ENCODE results near the gene NUDT3.

The NUDT3 gene

DNA sequence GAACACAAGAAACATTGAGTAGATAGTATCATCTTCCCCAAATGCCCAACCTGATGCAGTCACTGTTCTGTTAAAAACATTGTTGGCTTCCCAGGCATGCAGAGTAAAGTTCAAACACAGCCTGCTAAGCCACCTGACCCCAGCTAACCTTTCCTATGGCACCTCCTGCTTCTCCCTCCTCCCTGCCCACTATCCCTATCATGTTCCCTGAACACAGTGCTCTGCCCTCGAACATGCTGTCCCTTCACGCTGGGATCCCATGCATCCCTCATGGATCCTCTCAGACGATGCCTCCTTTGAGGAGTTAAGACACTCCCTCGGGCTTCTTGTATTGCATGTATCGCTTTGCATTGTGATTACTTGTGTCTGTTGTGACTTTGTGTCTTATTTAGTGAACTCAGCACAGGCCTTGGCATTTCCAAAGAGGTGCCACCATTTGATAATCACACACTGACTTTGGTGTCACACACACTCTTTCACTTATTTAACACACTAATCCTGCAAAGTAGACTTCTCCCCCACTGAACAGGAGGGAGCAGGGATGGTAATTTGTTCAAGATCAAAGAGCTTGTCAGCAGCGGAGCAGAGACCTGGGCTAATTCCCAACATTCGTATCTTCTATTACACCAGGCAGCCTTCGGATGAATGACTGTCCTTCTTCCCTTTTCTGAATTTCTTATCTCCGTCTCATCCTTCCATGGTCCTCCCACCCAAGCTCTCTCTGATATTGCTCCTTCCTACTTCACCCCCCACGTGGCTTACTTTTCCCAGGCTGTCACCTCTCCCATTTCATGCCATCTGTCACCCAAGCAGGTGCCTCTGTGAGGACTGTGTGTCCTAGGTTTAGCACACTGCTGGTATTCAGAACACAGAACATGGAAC, 115.3 kb downstream of the NUDT3 start:
- no peak for TF ChIP-seq CREB1 (IDR thresholded peaks at IDR 0.05; ENCODE audit: low read depth)
- TF ChIP-seq FOXM1 (IDR thresholded peaks at IDR 0.05; ENCODE audit: borderline replicate concordance, low read depth), result no peak
- TF ChIP-seq TEAD4 (IDR thresholded peaks at IDR 0.05), result no peak
- no peak for TF ChIP-seq TCF12 (IDR thresholded peaks at IDR 0.05; ENCODE audit: low read depth)
- no peak for TF ChIP-seq USF1 (IDR thresholded peaks at IDR 0.05)
- TF ChIP-seq, protein P1, sequence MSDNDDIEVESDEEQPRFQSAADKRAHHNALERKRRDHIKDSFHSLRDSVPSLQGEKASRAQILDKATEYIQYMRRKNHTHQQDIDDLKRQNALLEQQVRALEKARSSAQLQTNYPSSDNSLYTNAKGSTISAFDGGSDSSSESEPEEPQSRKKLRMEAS (IDR thresholded peaks at IDR 0.05), result no peak
- TF ChIP-seq YY1 (IDR thresholded peaks at IDR 0.05; ENCODE audit: low read depth), result no peak
- no peak for TF ChIP-seq TAF1 (IDR thresholded peaks at IDR 0.05; ENCODE audit: low read depth)
- no peak for TF ChIP-seq CEBPB (IDR thresholded peaks at IDR 0.05)
- no peak for TF ChIP-seq EGR1 (IDR thresholded peaks at IDR 0.05)
- no peak for TF ChIP-seq RAD21 (IDR thresholded peaks at IDR 0.05; ENCODE audit: low read depth)
- TF ChIP-seq NFIC (IDR thresholded peaks at IDR 0.05), result no peak
- no peak for TF ChIP-seq EP300 (IDR thresholded peaks at IDR 0.05; ENCODE audit: borderline replicate concordance)
- TF ChIP-seq REST (IDR thresholded peaks at IDR 0.05; ENCODE audit: low read depth), result no peak
- TF ChIP-seq ZBTB7A (IDR thresholded peaks at IDR 0.05; ENCODE audit: low read depth), result no peak

GRCh38 chr6:34276191-34276590, 116.3 kb downstream of the NUDT3 start:
- TF ChIP-seq, protein P1 (IDR thresholded peaks at IDR 0.05), result no peak
- TF ChIP-seq TAF1 (IDR thresholded peaks at IDR 0.05; ENCODE audit: low read depth), result no peak
- no peak for TF ChIP-seq RAD21 (IDR thresholded peaks at IDR 0.05; ENCODE audit: low read depth)
- no peak for TF ChIP-seq CEBPB (IDR thresholded peaks at IDR 0.05)
- TF ChIP-seq ZBTB7A (IDR thresholded peaks at IDR 0.05; ENCODE audit: low read depth), result no peak
- no peak for TF ChIP-seq TCF12 (IDR thresholded peaks at IDR 0.05; ENCODE audit: low read depth)
- no peak for TF ChIP-seq TEAD4 (IDR thresholded peaks at IDR 0.05)
- TF ChIP-seq FOXM1 (IDR thresholded peaks at IDR 0.05; ENCODE audit: borderline replicate concordance, low read depth), result no peak
- no peak for TF ChIP-seq YY1 (IDR thresholded peaks at IDR 0.05; ENCODE audit: low read depth)
- TF ChIP-seq USF1 (IDR thresholded peaks at IDR 0.05), result no peak
- no peak for TF ChIP-seq EGR1 (IDR thresholded peaks at IDR 0.05)

DNA sequence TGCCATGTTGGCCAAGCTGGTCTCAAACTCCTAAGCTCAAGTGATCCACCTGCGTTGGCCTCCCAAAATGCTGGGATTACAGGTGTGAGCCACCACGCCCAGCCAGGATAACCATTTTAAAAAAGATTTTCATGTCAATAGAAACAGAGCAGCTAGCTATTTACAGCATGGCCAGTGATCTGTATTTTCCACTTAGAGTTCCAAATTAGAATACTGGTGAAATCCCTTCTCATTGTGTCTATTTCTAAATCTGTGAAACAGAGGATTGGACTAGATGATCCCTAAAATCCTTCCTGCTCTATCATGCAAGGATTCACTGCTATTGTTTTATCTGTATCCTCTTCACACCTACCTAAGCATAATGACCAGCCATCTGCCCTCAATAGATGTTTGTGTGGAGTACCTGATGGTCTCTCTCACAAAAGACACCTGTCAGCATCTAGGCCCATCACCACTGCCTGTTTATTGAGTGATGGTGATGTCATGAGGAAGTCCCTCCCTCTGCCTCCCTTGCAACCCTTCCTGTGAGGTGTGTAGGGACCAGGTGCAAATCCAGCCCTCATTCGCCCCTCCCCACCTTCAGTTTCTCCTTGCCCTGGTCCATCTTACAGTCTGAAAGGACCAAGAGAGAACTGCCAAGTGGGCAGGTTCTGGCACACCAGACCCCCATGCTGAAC, 117.2 kb downstream of the NUDT3 start:
- TF ChIP-seq, protein P1 (IDR thresholded peaks at IDR 0.05), result no peak
- TF ChIP-seq TEAD4 (IDR thresholded peaks at IDR 0.05) (no peak), EGR1 (IDR thresholded peaks at IDR 0.05) (no peak), TCF12 (IDR thresholded peaks at IDR 0.05; ENCODE audit: low read depth) (no peak), CREB1 (IDR thresholded peaks at IDR 0.05; ENCODE audit: low read depth) (no peak), ZBTB7A (IDR thresholded peaks at IDR 0.05; ENCODE audit: low read depth) (no peak), YY1 (IDR thresholded peaks at IDR 0.05; ENCODE audit: low read depth) (no peak), REST (IDR thresholded peaks at IDR 0.05; ENCODE audit: low read depth) (no peak), CEBPB (IDR thresholded peaks at IDR 0.05) (no peak), USF1 (IDR thresholded peaks at IDR 0.05) (no peak), TAF1 (IDR thresholded peaks at IDR 0.05; ENCODE audit: low read depth) (no peak), NFIC (IDR thresholded peaks at IDR 0.05) (no peak), RAD21 (IDR thresholded peaks at IDR 0.05; ENCODE audit: low read depth) (no peak), EP300 (IDR thresholded peaks at IDR 0.05; ENCODE audit: borderline replicate concordance) (no peak), FOXM1 (IDR thresholded peaks at IDR 0.05; ENCODE audit: borderline replicate concordance, low read depth) (no peak)

DNA sequence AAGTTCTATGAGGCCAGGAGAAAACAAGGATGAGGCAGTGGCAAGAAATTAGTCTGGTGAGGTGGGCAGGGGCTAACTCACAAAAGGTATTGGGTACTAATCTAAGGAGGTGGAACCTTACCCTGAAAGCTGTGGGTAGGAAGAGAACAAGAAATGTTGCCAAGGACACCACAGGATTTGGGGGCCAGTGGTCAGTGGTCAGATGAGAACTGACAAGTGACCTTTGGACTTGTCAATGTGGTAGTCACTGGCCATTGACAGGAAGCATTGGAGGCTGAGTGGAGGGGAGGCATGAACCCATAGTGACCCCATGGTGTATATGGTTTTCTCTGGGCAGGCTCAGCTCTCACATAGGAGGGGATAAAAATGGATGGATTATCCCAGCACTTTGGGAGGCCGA, 118.3 kb downstream of the NUDT3 start:
- TF ChIP-seq USF1 (IDR thresholded peaks at IDR 0.05), result no peak
- TF ChIP-seq REST (IDR thresholded peaks at IDR 0.05; ENCODE audit: low read depth), result no peak
